ENCODE measurements around the gene SCN10A.
A peak's percentile ranks its signal among the peaks of the same experiment; 100 is the strongest.

SCN10A gene

GRCh38 chr3:38816026-38816425, at the start of gene SCN10A:
Gene SCN10A, minus strand, starts transcription at chr3:38816217. Its CDS starts 22,207 bp downstream, at chr3:38794010.
- peaks cover 19% of the 10 kb centered on the region for H3K27me3 Mint-ChIP-seq
- H3K27ac Mint-ChIP-seq, result no peak within 1 kb of the TSS
- H3K4me1 Mint-ChIP-seq (ENCODE audit: low read depth), result no peaks in the 10 kb centered on the region
- H3K9me3 Mint-ChIP-seq, result no peaks in the 10 kb centered on the region
- H3K4me3 Mint-ChIP-seq, result no peak within 1 kb of the TSS
- H3K36me3 Mint-ChIP-seq (ENCODE audit: low read depth), result no peaks in the 10 kb centered on the region

- H3K27me3 Mint-ChIP-seq, result peaks cover 20% of the 10 kb centered on the region
- peaks cover 3% of the 10 kb centered on the region for H3K9me3 Mint-ChIP-seq
- no peaks in the 10 kb centered on the region for H3K36me3 Mint-ChIP-seq (ENCODE audit: low read depth)
- H3K4me3 Mint-ChIP-seq, result no peak overlapping the region
- no peaks in the 10 kb centered on the region for H3K4me1 Mint-ChIP-seq (ENCODE audit: low read depth)
- no peak overlapping the region for H3K27ac Mint-ChIP-seq
These were observed 37.0 kb upstream of the SCN10A start for GRCh38 chr3:38853011-38853410.

- no peaks in the 10 kb centered on the region for H3K9me3 Mint-ChIP-seq
- peaks cover 37% of the 10 kb centered on the region for H3K27me3 Mint-ChIP-seq
- H3K36me3 Mint-ChIP-seq (ENCODE audit: low read depth), result no peaks in the 10 kb centered on the region
- no peak overlapping the region for H3K27ac Mint-ChIP-seq
- no peak overlapping the region for H3K4me3 Mint-ChIP-seq
- no peaks in the 10 kb centered on the region for H3K4me1 Mint-ChIP-seq (ENCODE audit: low read depth)
These were observed 27.9 kb upstream of the SCN10A start for GRCh38 chr3:38843898-38844297.

DNA sequence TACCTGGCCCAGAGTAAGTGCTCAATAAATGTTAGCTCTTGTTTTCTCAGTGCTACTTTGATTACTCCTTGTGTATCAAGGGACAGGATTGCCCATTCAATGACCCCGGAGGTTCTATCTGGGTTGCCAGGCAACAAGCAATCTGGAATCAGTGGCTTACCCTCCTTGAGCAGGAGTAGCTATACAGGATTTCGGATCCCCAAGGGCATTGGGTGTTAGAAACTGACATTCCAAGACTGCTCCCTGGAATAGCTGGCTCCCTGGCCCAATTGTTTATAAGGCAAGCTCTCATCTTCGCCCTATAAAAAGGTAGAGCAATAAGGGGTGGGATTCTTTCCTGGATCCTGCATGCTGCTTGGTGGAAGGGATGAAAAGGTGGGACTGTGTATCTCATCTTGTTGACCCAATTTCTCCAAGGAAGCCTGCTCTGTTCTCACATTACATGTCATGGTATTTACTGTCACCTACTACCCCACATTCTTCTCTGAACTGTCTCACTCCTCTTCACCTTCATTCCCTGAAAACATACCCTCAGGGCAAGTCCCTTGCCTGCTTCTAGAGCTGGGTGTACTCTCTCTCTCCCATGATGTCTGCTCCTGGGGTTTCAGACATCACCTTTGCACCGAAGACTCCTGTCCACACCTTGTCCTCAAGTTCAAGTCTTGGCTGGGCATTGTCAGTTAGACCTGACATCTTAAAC, 26.4 kb upstream of the SCN10A start:
- H3K9me3 Mint-ChIP-seq, result no peaks in the 10 kb centered on the region
- H3K27ac Mint-ChIP-seq, result no peak overlapping the region
- no peak overlapping the region for H3K4me3 Mint-ChIP-seq
- no peaks in the 10 kb centered on the region for H3K4me1 Mint-ChIP-seq (ENCODE audit: low read depth)
- no peaks in the 10 kb centered on the region for H3K36me3 Mint-ChIP-seq (ENCODE audit: low read depth)
- peaks cover 39% of the 10 kb centered on the region for H3K27me3 Mint-ChIP-seq

DNA sequence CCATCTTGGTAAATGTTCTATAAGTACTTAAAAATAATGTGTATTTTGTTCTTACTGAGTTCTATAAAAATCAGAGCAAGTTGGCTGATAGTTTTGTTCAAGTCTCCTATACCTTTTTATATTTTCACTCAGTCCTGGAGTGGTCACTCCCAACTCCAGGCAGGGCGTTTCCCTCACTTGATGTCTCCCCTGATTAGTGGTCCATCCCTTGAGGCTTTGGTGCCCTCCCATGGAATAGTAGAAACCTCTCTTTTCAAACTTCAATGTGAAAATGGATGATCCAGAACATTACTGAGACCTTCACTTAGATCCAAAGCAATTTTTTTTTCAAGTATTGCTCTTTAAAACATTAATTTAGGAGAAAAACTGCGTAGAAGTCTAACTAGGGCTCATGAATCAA, 25.0 kb upstream of the SCN10A start:
- Mint-ChIP-seq H3K27ac (no peak overlapping the region), H3K27me3 (peaks cover 35% of the 10 kb centered on the region), H3K36me3 (ENCODE audit: low read depth) (no peaks in the 10 kb centered on the region), H3K9me3 (no peaks in the 10 kb centered on the region), H3K4me3 (no peak overlapping the region), H3K4me1 (ENCODE audit: low read depth) (no peaks in the 10 kb centered on the region)

GRCh38 chr3:38837358-38837757, 21.3 kb upstream of the SCN10A start:
- Mint-ChIP-seq H3K27me3 (peaks cover 15% of the 10 kb centered on the region), H3K4me3 (no peak overlapping the region), H3K27ac (no peak overlapping the region), H3K4me1 (ENCODE audit: low read depth) (peaks cover 16% of the 10 kb centered on the region), H3K36me3 (ENCODE audit: low read depth) (no peaks in the 10 kb centered on the region), H3K9me3 (no peaks in the 10 kb centered on the region)

- Mint-ChIP-seq H3K27ac (no peak overlapping the region), H3K4me3 (no peak overlapping the region), H3K27me3 (peaks cover 13% of the 10 kb centered on the region), H3K4me1 (ENCODE audit: low read depth) (peaks cover 16% of the 10 kb centered on the region), H3K36me3 (ENCODE audit: low read depth) (no peaks in the 10 kb centered on the region), H3K9me3 (no peaks in the 10 kb centered on the region)
These were observed 20.5 kb upstream of the SCN10A start for GRCh38 chr3:38836561-38836960.

- H3K4me1 Mint-ChIP-seq (ENCODE audit: low read depth), result peaks cover 16% of the 10 kb centered on the region
- no peak overlapping the region for H3K4me3 Mint-ChIP-seq
- H3K36me3 Mint-ChIP-seq (ENCODE audit: low read depth), result no peaks in the 10 kb centered on the region
- peaks cover 11% of the 10 kb centered on the region for H3K27me3 Mint-ChIP-seq
- H3K9me3 Mint-ChIP-seq, result no peaks in the 10 kb centered on the region
- H3K27ac Mint-ChIP-seq, result no peak overlapping the region
These were observed 19.9 kb upstream of the SCN10A start for GRCh38 chr3:38835939-38836338.

GRCh38 chr3:38834717-38835116, 18.7 kb upstream of the SCN10A start:
- Mint-ChIP-seq H3K36me3 (ENCODE audit: low read depth) (no peaks in the 10 kb centered on the region), H3K27me3 (peaks cover 7% of the 10 kb centered on the region), H3K4me1 (ENCODE audit: low read depth) (peaks cover 16% of the 10 kb centered on the region), H3K4me3 (peak overlapping the region; percentile 22), H3K27ac (peak overlapping the region; percentile 85), H3K9me3 (no peaks in the 10 kb centered on the region)

GRCh38 chr3:38834110-38834509, 18.1 kb upstream of the SCN10A start:
- H3K36me3 Mint-ChIP-seq (ENCODE audit: low read depth), result no peaks in the 10 kb centered on the region
- H3K27me3 Mint-ChIP-seq, result peaks cover 4% of the 10 kb centered on the region
- peak overlapping the region; percentile 85 for H3K27ac Mint-ChIP-seq
- peaks cover 16% of the 10 kb centered on the region for H3K4me1 Mint-ChIP-seq (ENCODE audit: low read depth)
- no peak overlapping the region for H3K4me3 Mint-ChIP-seq
- H3K9me3 Mint-ChIP-seq, result no peaks in the 10 kb centered on the region

- peaks cover 5% of the 10 kb centered on the region for H3K27me3 Mint-ChIP-seq
- no peaks in the 10 kb centered on the region for H3K36me3 Mint-ChIP-seq (ENCODE audit: low read depth)
- H3K9me3 Mint-ChIP-seq, result no peaks in the 10 kb centered on the region
These were observed 13.4 kb upstream of the SCN10A start for GRCh38 chr3:38829404-38829803.

GRCh38 chr3:38828681-38829080, 12.7 kb upstream of the SCN10A start:
- Mint-ChIP-seq H3K36me3 (ENCODE audit: low read depth) (no peaks in the 10 kb centered on the region), H3K4me3 (no peak overlapping the region), H3K27ac (no peak overlapping the region), H3K4me1 (ENCODE audit: low read depth) (no peaks in the 10 kb centered on the region), H3K27me3 (peaks cover 8% of the 10 kb centered on the region), H3K9me3 (no peaks in the 10 kb centered on the region)

More at GRCh38 chr3:38829404-38829803, 13.4 kb upstream of the SCN10A start:
- Mint-ChIP-seq H3K4me3 (no peak overlapping the region), H3K4me1 (ENCODE audit: low read depth) (peaks cover 5% of the 10 kb centered on the region), H3K27ac (no peak overlapping the region)

GRCh38 chr3:38827791-38828190, 11.8 kb upstream of the SCN10A start:
- no peak overlapping the region for H3K4me3 Mint-ChIP-seq
- no peak overlapping the region for H3K27ac Mint-ChIP-seq
- no peaks in the 10 kb centered on the region for H3K4me1 Mint-ChIP-seq (ENCODE audit: low read depth)
- no peaks in the 10 kb centered on the region for H3K9me3 Mint-ChIP-seq
- H3K27me3 Mint-ChIP-seq, result peaks cover 11% of the 10 kb centered on the region
- H3K36me3 Mint-ChIP-seq (ENCODE audit: low read depth), result no peaks in the 10 kb centered on the region

DNA sequence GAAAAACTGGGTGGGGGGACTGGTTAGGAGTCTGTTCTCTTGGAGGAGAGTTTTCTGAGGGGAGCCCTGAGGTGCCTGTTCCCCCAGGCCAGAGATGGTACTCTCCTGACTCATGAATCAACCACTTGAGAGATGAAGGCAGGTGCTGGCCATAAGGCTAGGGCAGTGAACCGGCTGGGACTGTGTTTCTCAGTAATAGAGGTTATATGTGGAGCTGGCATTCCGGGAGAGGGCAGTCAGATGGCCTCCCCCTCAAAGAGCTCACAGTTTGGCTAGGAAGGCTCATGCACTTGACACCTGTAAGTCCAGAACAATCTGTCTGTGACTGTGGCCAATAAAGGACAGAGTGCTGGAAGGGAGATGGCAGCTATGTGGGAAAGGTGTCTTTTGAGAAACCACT, 10.0 kb upstream of the SCN10A start:
- Mint-ChIP-seq H3K27ac (no peak overlapping the region), H3K4me3 (no peak overlapping the region), H3K9me3 (no peaks in the 10 kb centered on the region), H3K4me1 (ENCODE audit: low read depth) (no peaks in the 10 kb centered on the region), H3K27me3 (peaks cover 24% of the 10 kb centered on the region), H3K36me3 (ENCODE audit: low read depth) (no peaks in the 10 kb centered on the region)

GRCh38 chr3:38824349-38824748, 8.3 kb upstream of the SCN10A start:
- no peaks in the 10 kb centered on the region for H3K4me1 Mint-ChIP-seq (ENCODE audit: low read depth)
- H3K9me3 Mint-ChIP-seq, result no peaks in the 10 kb centered on the region
- no peaks in the 10 kb centered on the region for H3K36me3 Mint-ChIP-seq (ENCODE audit: low read depth)
- no peak overlapping the region for H3K27ac Mint-ChIP-seq
- no peak overlapping the region for H3K4me3 Mint-ChIP-seq
- peaks cover 28% of the 10 kb centered on the region for H3K27me3 Mint-ChIP-seq

DNA sequence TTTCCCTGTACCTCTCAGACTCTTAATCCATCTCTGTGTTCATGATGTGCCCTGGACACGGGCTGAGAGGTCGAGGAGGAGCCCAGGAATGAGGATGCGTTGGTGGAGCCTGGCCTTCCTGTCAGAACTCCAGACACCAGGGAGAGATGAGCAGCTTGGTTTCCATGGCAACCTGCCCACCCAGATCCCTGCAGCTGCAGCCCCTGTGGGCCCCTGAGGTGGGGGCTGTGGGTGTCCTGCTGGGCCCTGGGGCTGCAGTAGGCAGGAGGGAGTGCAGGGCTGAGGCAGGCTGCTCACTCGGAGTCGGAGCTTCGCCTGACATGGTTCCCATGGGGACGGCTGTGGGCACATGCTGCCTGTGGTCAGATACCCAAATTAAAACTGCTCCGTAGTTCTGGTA, 7.7 kb upstream of the SCN10A start:
- H3K4me1 Mint-ChIP-seq (ENCODE audit: low read depth), result no peaks in the 10 kb centered on the region
- H3K36me3 Mint-ChIP-seq (ENCODE audit: low read depth), result no peaks in the 10 kb centered on the region
- H3K27me3 Mint-ChIP-seq, result peaks cover 28% of the 10 kb centered on the region
- no peak overlapping the region for H3K4me3 Mint-ChIP-seq
- H3K9me3 Mint-ChIP-seq, result no peaks in the 10 kb centered on the region
- no peak overlapping the region for H3K27ac Mint-ChIP-seq

Measured in stimulated activated naive CD8-positive, alpha-beta T cell treated with anti-CD3 and anti-CD28 coated beads, Interleukin-15, Interleukin-2, amounts not matched to agents 100 ng/mL and 50 ng/mL, for 24 hours (primary cell).